HL-60/S4 (cell line): ENCODE measurements around the gene PID1.

ENCODE experiments used
- in situ Hi-C: fragments of 300-500 bp; cut with MboI; formaldehyde crosslinking; loops from 2 replicates; pipeline ENCODE4 v1.14.3; 2022; ENCODE audit warnings: low sequenced_read_pairs

Gene PID1

GRCh38 chr2:229170916-229171315 is 100.2 kb downstream of the PID1 start:
- in situ Hi-C loops: no loop called here

- in situ Hi-C loops: no loop called here
Measured at GRCh38 chr2:229170171-229170570, 100.9 kb downstream of the PID1 start.

- in situ Hi-C loops: no loop called here
Measured at GRCh38 chr2:229169751-229170150, 101.3 kb downstream of the PID1 start.

- in situ Hi-C loops: no loop called here
Measured at GRCh38 chr2:229164545-229165249, 106.4 kb downstream of the PID1 start.

GRCh38 chr2:229163893-229164292 is 107.2 kb downstream of the PID1 start:
- in situ Hi-C loops: no loop called here

- in situ Hi-C loops: no loop called here
Measured at GRCh38 chr2:229162015-229162414, 109.1 kb downstream of the PID1 start.

GRCh38 chr2:229160984-229161383 is 110.1 kb downstream of the PID1 start:
- in situ Hi-C loops: no loop called here

- in situ Hi-C loops: no loop called here
Measured at GRCh38 chr2:229160180-229160579, 110.9 kb downstream of the PID1 start.

- in situ Hi-C loops: no loop called here
Measured at GRCh38 chr2:229159405-229159804, 111.7 kb downstream of the PID1 start.

- in situ Hi-C loops: no loop called here
Measured at GRCh38 chr2:229154381-229154780, 116.7 kb downstream of the PID1 start.

- in situ Hi-C loops: no loop called here
Measured at GRCh38 chr2:229153951-229154350, 117.1 kb downstream of the PID1 start.

GRCh38 chr2:229153267-229153666 is 117.8 kb downstream of the PID1 start:
- in situ Hi-C loops: no loop called here

GRCh38 chr2:229152674-229153073 is 118.4 kb downstream of the PID1 start:
- in situ Hi-C loops: no loop called here

GRCh38 chr2:229150317-229150716 is 120.8 kb downstream of the PID1 start:
- in situ Hi-C loops: no loop called here

GRCh38 chr2:229141424-229142025 is 129.6 kb downstream of the PID1 start:
- in situ Hi-C loops: no loop called here

GRCh38 chr2:229137639-229138038 is 133.4 kb downstream of the PID1 start:
- in situ Hi-C loops: no loop called here

- in situ Hi-C loops: no loop called here
Measured at GRCh38 chr2:229137066-229137465, 134.0 kb downstream of the PID1 start.

GRCh38 chr2:229133155-229133772 is 137.8 kb downstream of the PID1 start:
- in situ Hi-C loops: no loop called here

- in situ Hi-C loops: no loop called here
Measured at GRCh38 chr2:229132236-229132635, 138.9 kb downstream of the PID1 start.

- in situ Hi-C loops: no loop called here
Measured at GRCh38 chr2:229130522-229130921, 140.6 kb downstream of the PID1 start.

- in situ Hi-C loops: no loop called here
Measured at GRCh38 chr2:229129738-229130371, 141.2 kb downstream of the PID1 start.

- in situ Hi-C loops: no loop called here
Measured at GRCh38 chr2:229127471-229127870, 143.6 kb downstream of the PID1 start.
